ENCODE data around the gene FKBP1A.

Gene FKBP1A

GRCh38 chr20:1423206-1423605, 30.4 kb upstream of the FKBP1A start:
- no peak overlapping the region for H4K8ac ChIP-seq (ENCODE audit: low read length)
- no peaks in the 10 kb centered on the region for H3K27me3 ChIP-seq (ENCODE audit: control insufficient read depth in 1 of 2, insufficient read depth in 1 of 2, low read length in 2 of 2)
- WGBS: 95% methylated on average over 6 of the region's 6 CpGs
- no peak for DNase-seq
- H2BK5ac ChIP-seq (ENCODE audit: low read depth, low read length, poor library complexity, severe bottlenecking): no peak overlapping the region
- no peaks in the 10 kb centered on the region for H3K36me3 ChIP-seq (ENCODE audit: control insufficient read depth in 1 of 2, insufficient read depth in 2 of 2, low read depth in 1 of 2, low read length in 2 of 2)
- H3K9me3 ChIP-seq (ENCODE audit: control insufficient read depth, low read length): peaks cover 17% of the 10 kb centered on the region
- H2AFZ ChIP-seq (ENCODE audit: low read depth, low read length): no peak overlapping the region
- H3K4me1 ChIP-seq (ENCODE audit: control insufficient read depth, insufficient read depth, low read depth, low read length): peaks cover 10% of the 10 kb centered on the region
- H2AK5ac ChIP-seq (ENCODE audit: low read length, severe bottlenecking): no peak overlapping the region
- no peak overlapping the region for H2BK12ac ChIP-seq (ENCODE audit: low read length in 2 of 2)
- H4K91ac ChIP-seq (ENCODE audit: low read length): no peak overlapping the region
- no peak overlapping the region for H3K4me3 ChIP-seq (ENCODE audit: insufficient read depth in 1 of 2, low read depth in 1 of 2, low read length in 2 of 2)
- no peak overlapping the region for H3K23ac ChIP-seq (ENCODE audit: low read length in 2 of 2)
- peak overlapping the region in 1 of 2 experiments; percentile 6 for H3K4ac ChIP-seq (ENCODE audit: low read depth in 1 of 2, low read length in 2 of 2)
- no peak overlapping the region for H3K4me2 ChIP-seq (ENCODE audit: low read length, poor library complexity, severe bottlenecking)
- no peak overlapping the region for H3K14ac ChIP-seq (ENCODE audit: low read length in 2 of 2)
- no peak overlapping the region for H2BK120ac ChIP-seq (ENCODE audit: low read depth, low read length)
- H2BK15ac ChIP-seq (ENCODE audit: low read depth, poor library complexity, severe bottlenecking): no peak overlapping the region
- no peak overlapping the region for H3K9ac ChIP-seq (ENCODE audit: low read length)
- H3K79me1 ChIP-seq (replicated peaks; ENCODE audit: low read length, poor library complexity, severe bottlenecking): no peaks in the 10 kb centered on the region
- no peak overlapping the region for H3K18ac ChIP-seq (ENCODE audit: low read depth in 1 of 2, low read length in 2 of 2)
- H3K27ac ChIP-seq (ENCODE audit: low read length, poor library complexity, severe bottlenecking): no peak overlapping the region

- Histone ChIP-seq H3K27me3 (ENCODE audit: control insufficient read depth in 1 of 2, insufficient read depth in 1 of 2, low read length in 2 of 2) (no peaks in the 10 kb centered on the region), H2AFZ (ENCODE audit: low read depth, low read length) (no peak overlapping the region), H4K8ac (ENCODE audit: low read length) (no peak overlapping the region), H3K4me2 (ENCODE audit: low read length, poor library complexity, severe bottlenecking) (no peak overlapping the region), H2AK5ac (ENCODE audit: low read length, severe bottlenecking) (no peak overlapping the region), H3K36me3 (ENCODE audit: control insufficient read depth in 1 of 2, insufficient read depth in 2 of 2, low read depth in 1 of 2, low read length in 2 of 2) (no peaks in the 10 kb centered on the region), H3K27ac (ENCODE audit: low read length, poor library complexity, severe bottlenecking) (no peak overlapping the region), H3K4me1 (ENCODE audit: control insufficient read depth, insufficient read depth, low read depth, low read length) (peaks cover 8% of the 10 kb centered on the region), H3K18ac (ENCODE audit: low read depth in 1 of 2, low read length in 2 of 2) (peak overlapping the region in 1 of 2 experiments; percentile 13), H2BK12ac (ENCODE audit: low read length in 2 of 2) (peak overlapping the region in 1 of 2 experiments; percentile 3), H2BK15ac (ENCODE audit: low read depth, poor library complexity, severe bottlenecking) (no peak overlapping the region), H2BK120ac (ENCODE audit: low read depth, low read length) (no peak overlapping the region), H3K4ac (ENCODE audit: low read depth in 1 of 2, low read length in 2 of 2) (no peak overlapping the region), H3K4me3 (ENCODE audit: insufficient read depth in 1 of 2, low read depth in 1 of 2, low read length in 2 of 2) (no peak overlapping the region), H3K9me3 (ENCODE audit: control insufficient read depth, low read length) (peaks cover 17% of the 10 kb centered on the region), H3K14ac (ENCODE audit: low read length in 2 of 2) (no peak overlapping the region), H4K91ac (ENCODE audit: low read length) (no peak overlapping the region), H3K23ac (ENCODE audit: low read length in 2 of 2) (no peak overlapping the region), H3K79me1 (replicated peaks; ENCODE audit: low read length, poor library complexity, severe bottlenecking) (no peaks in the 10 kb centered on the region), H3K9ac (ENCODE audit: low read length) (no peak overlapping the region), H2BK5ac (ENCODE audit: low read depth, low read length, poor library complexity, severe bottlenecking) (no peak overlapping the region)
- DNase-seq: no peak
- WGBS: 43% methylated on average over 3 of the region's 3 CpGs
These were observed 29.9 kb upstream of the FKBP1A start for GRCh38 chr20:1422753-1423152.

- 85% methylated on average over 4 of the region's 4 CpGs for WGBS
These were observed 27.2 kb upstream of the FKBP1A start for GRCh38 chr20:1420066-1420465.

GRCh38 chr20:1418350-1418749, 25.5 kb upstream of the FKBP1A start:
- no peaks in the 10 kb centered on the region for H3K79me1 ChIP-seq (replicated peaks; ENCODE audit: low read length, poor library complexity, severe bottlenecking)
- H2BK120ac ChIP-seq (ENCODE audit: low read depth, low read length): no peak overlapping the region
- no peak overlapping the region for H3K9ac ChIP-seq (ENCODE audit: low read length)
- no peak overlapping the region for H3K4me3 ChIP-seq (ENCODE audit: insufficient read depth in 1 of 2, low read depth in 1 of 2, low read length in 2 of 2)
- H3K4me1 ChIP-seq (ENCODE audit: control insufficient read depth, insufficient read depth, low read depth, low read length): peaks cover 16% of the 10 kb centered on the region
- H3K27ac ChIP-seq (ENCODE audit: low read length, poor library complexity, severe bottlenecking): peak overlapping the region; percentile 11
- no peak overlapping the region for H2BK15ac ChIP-seq (ENCODE audit: low read depth, poor library complexity, severe bottlenecking)
- no peaks in the 10 kb centered on the region for H3K36me3 ChIP-seq (ENCODE audit: control insufficient read depth in 1 of 2, insufficient read depth in 2 of 2, low read depth in 1 of 2, low read length in 2 of 2)
- H3K18ac ChIP-seq (ENCODE audit: low read depth in 1 of 2, low read length in 2 of 2): peak overlapping the region; percentile 18 to 49
- peak overlapping the region; percentile 19 for H4K8ac ChIP-seq (ENCODE audit: low read length)
- no peaks in the 10 kb centered on the region for H3K27me3 ChIP-seq (ENCODE audit: control insufficient read depth in 1 of 2, insufficient read depth in 1 of 2, low read length in 2 of 2)
- H2AK5ac ChIP-seq (ENCODE audit: low read length, severe bottlenecking): no peak overlapping the region
- no peak overlapping the region for H3K14ac ChIP-seq (ENCODE audit: low read length in 2 of 2)
- no peak overlapping the region for H2BK5ac ChIP-seq (ENCODE audit: low read depth, low read length, poor library complexity, severe bottlenecking)
- peak overlapping the region; percentile 42 for H2AFZ ChIP-seq (ENCODE audit: low read depth, low read length)
- no peak overlapping the region for H3K23ac ChIP-seq (ENCODE audit: low read length in 2 of 2)
- H3K4ac ChIP-seq (ENCODE audit: low read depth in 1 of 2, low read length in 2 of 2): no peak overlapping the region
- peaks cover 17% of the 10 kb centered on the region for H3K9me3 ChIP-seq (ENCODE audit: control insufficient read depth, low read length)
- H3K4me2 ChIP-seq (ENCODE audit: low read length, poor library complexity, severe bottlenecking): no peak overlapping the region
- WGBS: 36% methylated on average over 3 of the region's 3 CpGs
- H2BK12ac ChIP-seq (ENCODE audit: low read length in 2 of 2): no peak overlapping the region
- H4K91ac ChIP-seq (ENCODE audit: low read length): peak overlapping the region; percentile 66
- peak; percentile 82 for DNase-seq

More at GRCh38 chr20:1420066-1420465, 27.2 kb upstream of the FKBP1A start:
- Histone ChIP-seq H2BK12ac (ENCODE audit: low read length in 2 of 2) (no peak overlapping the region), H4K91ac (ENCODE audit: low read length) (no peak overlapping the region), H2BK15ac (ENCODE audit: low read depth, poor library complexity, severe bottlenecking) (no peak overlapping the region), H4K8ac (ENCODE audit: low read length) (no peak overlapping the region), H3K79me1 (replicated peaks; ENCODE audit: low read length, poor library complexity, severe bottlenecking) (no peaks in the 10 kb centered on the region), H3K4me1 (ENCODE audit: control insufficient read depth, insufficient read depth, low read depth, low read length) (peaks cover 16% of the 10 kb centered on the region), H3K4me2 (ENCODE audit: low read length, poor library complexity, severe bottlenecking) (no peak overlapping the region), H3K14ac (ENCODE audit: low read length in 2 of 2) (no peak overlapping the region), H3K27ac (ENCODE audit: low read length, poor library complexity, severe bottlenecking) (no peak overlapping the region), H2BK5ac (ENCODE audit: low read depth, low read length, poor library complexity, severe bottlenecking) (no peak overlapping the region), H3K23ac (ENCODE audit: low read length in 2 of 2) (no peak overlapping the region), H3K9me3 (ENCODE audit: control insufficient read depth, low read length) (peaks cover 17% of the 10 kb centered on the region), H3K9ac (ENCODE audit: low read length) (no peak overlapping the region), H3K4me3 (ENCODE audit: insufficient read depth in 1 of 2, low read depth in 1 of 2, low read length in 2 of 2) (no peak overlapping the region), H3K36me3 (ENCODE audit: control insufficient read depth in 1 of 2, insufficient read depth in 2 of 2, low read depth in 1 of 2, low read length in 2 of 2) (no peaks in the 10 kb centered on the region), H2AK5ac (ENCODE audit: low read length, severe bottlenecking) (no peak overlapping the region), H2AFZ (ENCODE audit: low read depth, low read length) (no peak overlapping the region), H3K18ac (ENCODE audit: low read depth in 1 of 2, low read length in 2 of 2) (no peak overlapping the region), H2BK120ac (ENCODE audit: low read depth, low read length) (no peak overlapping the region), H3K27me3 (ENCODE audit: control insufficient read depth in 1 of 2, insufficient read depth in 1 of 2, low read length in 2 of 2) (no peaks in the 10 kb centered on the region), H3K4ac (ENCODE audit: low read depth in 1 of 2, low read length in 2 of 2) (no peak overlapping the region)
- DNase-seq: peak; percentile 27
